Caco-2 (cell line): ENCODE measurements around the gene B3GAT1. TPM values are rescaled to one million over a fixed set of nuclear protein-coding genes. Genes with fewer than 3 reads are reported as not detected.
A peak's percentile ranks its signal among the peaks of the same experiment; 100 is the strongest.
"Not testable (repeated sequence)": the region's sequence is repeated elsewhere in the genome, so short reads cannot be mapped to it uniquely, and the experiment has no call there.

Source experiments
- BruUV-seq: library from RNA; stranded (reverse); fragments of 400-500 nt; replicated peaks from 2 replicates; lab custom pipeline; 2021; lab: Mats Ljungman, UMichigan
- CTCF ChIA-PET: fragments of 300-600 bp; sonication (Branson Sonifier 250); formaldehyde crosslinking; loops from one replicate; lab custom pipeline; 2022; ENCODE audit warnings: antibody characterized with exemption; lab: Charles Lee
- POLR2A ChIA-PET: fragments of 300-600 bp; sonication (Branson Sonifier 250); formaldehyde crosslinking; loops from one replicate; lab custom pipeline; 2022; ENCODE audit warnings: antibody characterized with exemption; lab: Charles Lee
- DNase-seq, 2 experiments: peaks; one replicate each; pipeline versions ENCODE4 v3.0.0 to v3.0.0-alpha.2; 2020 to 2022
- H3K27me3 ChIP-seq: replicated peaks from 2 replicates; pipeline ENCODE4 v1.6.0; 2011; ENCODE audit warnings: low read length; ENCODE audit not compliant: control insufficient read depth, insufficient read depth
- H3K36me3 ChIP-seq: 2 replicates; pipeline ENCODE4 v1.5.1; 2011; ENCODE audit warnings: low read length; ENCODE audit not compliant: control insufficient read depth, insufficient read depth
- H3K4me1 ChIP-seq: fragments of 250-450 bp; sonication (Bioruptor Pico); 2 replicates; pipeline ENCODE4 v1.5.1; 2020; ENCODE audit warnings: mild to moderate bottlenecking
- H3K4me3 ChIP-seq: 2 replicates; pipeline ENCODE4 v1.5.1; 2011; ENCODE audit warnings: low read depth, mild to moderate bottlenecking, control low read depth, low read length
- H3K9me3 ChIP-seq: fragments of 250-450 bp; sonication (Bioruptor Pico); 2 replicates; pipeline ENCODE4 v1.5.1; 2020; ENCODE audit warnings: mild to moderate bottlenecking, moderate library complexity
- H3K27ac Mint-ChIP-seq: one replicate; pipeline ENCODE4 v1.8.0; 2022; ENCODE audit warnings: mixed read lengths; ENCODE audit not compliant: unreplicated experiment
- H3K27me3 Mint-ChIP-seq: one replicate; pipeline ENCODE4 v1.8.0; 2022; ENCODE audit warnings: mixed read lengths; ENCODE audit not compliant: insufficient read depth, unreplicated experiment
- H3K36me3 Mint-ChIP-seq: one replicate; pipeline ENCODE4 v1.8.0; 2022; ENCODE audit warnings: mild to moderate bottlenecking, mixed read lengths; ENCODE audit not compliant: insufficient read depth, unreplicated experiment
- H3K4me1 Mint-ChIP-seq: one replicate; pipeline ENCODE4 v1.8.0; 2022; ENCODE audit warnings: low read depth, mixed read lengths; ENCODE audit not compliant: unreplicated experiment
- H3K4me3 Mint-ChIP-seq: one replicate; pipeline ENCODE4 v1.8.0; 2022; ENCODE audit warnings: mild to moderate bottlenecking, moderate library complexity, mixed read lengths; ENCODE audit not compliant: unreplicated experiment
- H3K9me3 Mint-ChIP-seq: one replicate; pipeline ENCODE4 v1.8.0; 2022; ENCODE audit warnings: mixed read lengths; ENCODE audit not compliant: unreplicated experiment
- CTCF ChIP-seq, 2 experiments: fragments of 200-600 bp in 1 of 2; IDR thresholded peaks; 1 replicate in 1 of 2; 2 replicates in 1 of 2; pipeline versions ENCODE4 v1.5.1 to v1.8.0; 2011 to 2022; ENCODE audit warnings: antibody characterized with exemption in 1 of 2, control low read depth in 1 of 2, inconsistent platforms in 1 of 2, low read depth in 1 of 2, low read length in 1 of 2, mild to moderate bottlenecking in 1 of 2, moderate library complexity in 1 of 2; ENCODE audit not compliant: insufficient read depth in 1 of 2, severe bottlenecking in 1 of 2, unreplicated experiment in 1 of 2
- intact Hi-C: fragments of 100-400 bp; cut with micrococcal nuclease; formaldehyde crosslinking; loops from one replicate; pipeline ENCODE4 v1.10.0; 2022; ENCODE audit not compliant: unreplicated experiment
- total RNA-seq: library from RNA; stranded (reverse); gene quantifications from 2 replicates; pipeline ENCODE4 v1.2.3, GENCODE V29; 2022

B3GAT1 gene
- total RNA-seq, 1 experiment from 2014 or later = 0.11 TPM

- Histone ChIP-seq H3K36me3 (no peaks in the 10 kb centered on the region), H3K27me3 (no peaks in the 10 kb centered on the region), H3K4me1 (no peaks in the 10 kb centered on the region), H3K4me3 (no peak overlapping the region), H3K9me3 (peaks cover 14% of the 10 kb centered on the region)
- Mint-ChIP-seq H3K9me3 (peaks cover 4% of the 10 kb centered on the region), H3K27me3 (peaks cover 7% of the 10 kb centered on the region), H3K4me3 (no peak overlapping the region), H3K27ac (no peak overlapping the region), H3K36me3 (no peaks in the 10 kb centered on the region), H3K4me1 (no peaks in the 10 kb centered on the region)
- BruUV-seq = no TSS peak
- ChIA-PET POLR2A (no interaction called here), CTCF (interaction anchor here (0.6 kb wide), 1 partner anchor 207 kb away, joined by 3 read pairs; the partner anchor contains the start of genes ACAD8 and THYN1)
- DNase-seq = peak in 1 of 2 experiments; percentile 18
- TF ChIP-seq CTCF (IDR thresholded peaks at IDR 0.05; ENCODE audit: insufficient read depth in 1 of 2, low read depth in 1 of 2, low read length in 1 of 2, severe bottlenecking in 1 of 2, unreplicated experiment in 1 of 2) = no peak
- intact Hi-C loops = no loop called here
Observed at GRCh38 chr11:134460062-134460561, 48.1 kb upstream of the B3GAT1 start.

DNA sequence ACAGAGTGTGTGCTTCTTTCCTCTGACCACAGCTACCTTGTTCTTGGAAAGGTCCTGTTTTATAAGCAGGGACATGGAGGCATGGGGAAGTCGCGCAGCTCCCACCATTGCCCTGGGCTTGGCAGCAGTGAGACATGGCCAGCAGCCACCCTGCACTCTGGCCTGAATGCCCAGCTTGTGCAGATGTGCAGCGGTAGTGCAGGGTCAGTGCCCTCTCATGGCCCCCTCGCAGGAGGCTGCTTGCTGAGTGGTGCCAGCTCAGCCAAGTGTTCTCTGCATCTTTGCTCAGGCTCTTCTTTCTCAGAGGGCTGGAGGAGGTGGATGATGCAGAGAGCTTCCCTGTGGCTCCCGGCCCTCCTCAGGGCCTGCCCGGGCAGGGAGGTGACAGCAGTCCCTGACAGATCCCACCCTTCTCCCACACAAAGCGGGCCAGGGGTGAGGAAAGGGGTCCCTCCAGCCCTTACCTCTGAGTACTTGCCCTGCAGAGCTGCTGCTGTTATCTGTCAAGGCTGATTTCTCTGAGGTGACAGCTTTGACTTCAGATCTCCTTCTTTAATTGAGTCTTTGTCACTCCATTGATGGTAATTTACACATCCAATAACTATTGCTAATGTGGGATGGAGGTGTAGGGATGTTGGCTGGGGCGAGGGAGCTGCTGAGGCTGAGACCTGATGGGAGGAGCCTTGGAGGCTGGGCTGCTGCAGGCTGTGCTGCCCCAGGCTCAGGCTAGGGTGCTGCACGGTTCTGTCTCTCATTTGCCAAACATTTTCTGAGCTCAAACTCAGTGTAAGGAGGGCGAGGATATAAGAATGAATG is 47.4 kb upstream of the B3GAT1 start:
- no peak overlapping the region for H3K4me3 ChIP-seq
- CTCF ChIA-PET = interaction anchor here (0.6 kb wide), 1 partner anchor 206 kb away, joined by 3 read pairs; the partner anchor contains the start of genes ACAD8 and THYN1
- Mint-ChIP-seq H3K9me3 (peaks cover 11% of the 10 kb centered on the region), H3K4me1 (no peaks in the 10 kb centered on the region), H3K36me3 (no peaks in the 10 kb centered on the region), H3K27ac (no peak overlapping the region), H3K27me3 (peaks cover 7% of the 10 kb centered on the region), H3K4me3 (no peak overlapping the region)
- no peak for DNase-seq
- intact Hi-C loops = no loop called here
- no peaks in the 10 kb centered on the region for H3K27me3 ChIP-seq
- H3K9me3 ChIP-seq = peaks cover 14% of the 10 kb centered on the region
- POLR2A ChIA-PET = no interaction called here
- no peaks in the 10 kb centered on the region for H3K36me3 ChIP-seq
- no peaks in the 10 kb centered on the region for H3K4me1 ChIP-seq
- BruUV-seq = no TSS peak
- TF ChIP-seq CTCF (IDR thresholded peaks at IDR 0.05; ENCODE audit: insufficient read depth in 1 of 2, low read depth in 1 of 2, low read length in 1 of 2, severe bottlenecking in 1 of 2, unreplicated experiment in 1 of 2) = no peak

DNA sequence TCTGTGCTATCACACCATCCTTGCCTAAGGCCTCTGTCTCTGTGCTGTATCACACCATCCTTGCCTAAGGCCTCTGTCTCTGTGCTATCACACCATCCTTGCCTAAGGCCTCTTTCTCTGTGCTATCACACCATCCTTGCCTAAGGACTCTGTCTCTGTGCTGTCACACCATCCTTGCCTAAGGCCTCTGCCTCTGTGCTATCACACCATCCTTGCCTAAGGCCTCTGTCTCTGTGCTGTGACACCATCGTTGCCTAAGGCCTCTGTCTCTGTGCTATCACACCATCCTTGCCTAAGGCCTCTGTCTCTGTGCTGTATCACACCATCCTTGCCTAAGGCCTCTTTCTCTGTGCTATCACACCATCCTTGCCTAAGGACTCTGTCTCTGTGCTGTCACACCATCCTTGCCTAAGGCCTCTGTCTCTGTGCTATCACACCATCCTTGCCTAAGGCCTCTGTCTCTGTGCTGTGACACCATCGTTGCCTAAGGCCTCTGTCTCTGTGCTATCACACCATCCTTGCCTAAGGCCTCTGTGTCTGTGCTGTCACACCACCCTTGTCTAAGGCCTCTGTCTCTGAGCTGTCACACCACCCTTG is 45.5 kb upstream of the B3GAT1 start:
- H3K4me1 ChIP-seq, H3K36me3 ChIP-seq, POLR2A ChIA-PET, CTCF ChIA-PET, intact Hi-C loops, H3K36me3 Mint-ChIP-seq, H3K4me3 ChIP-seq, H3K4me1 Mint-ChIP-seq, BruUV-seq, H3K27me3 Mint-ChIP-seq, H3K4me3 Mint-ChIP-seq, H3K27ac Mint-ChIP-seq, H3K27me3 ChIP-seq, DNase-seq: not testable (repeated sequence)
- H3K9me3 Mint-ChIP-seq = peaks cover 11% of the 10 kb centered on the region
- peaks cover 24% of the 10 kb centered on the region for H3K9me3 ChIP-seq
